ENCODE results near the gene ANKRD31.
"Not testable (repeated sequence)": the region's sequence is repeated elsewhere in the genome, so short reads cannot be mapped to it uniquely, and the experiment has no call there.

The ANKRD31 gene

DNA sequence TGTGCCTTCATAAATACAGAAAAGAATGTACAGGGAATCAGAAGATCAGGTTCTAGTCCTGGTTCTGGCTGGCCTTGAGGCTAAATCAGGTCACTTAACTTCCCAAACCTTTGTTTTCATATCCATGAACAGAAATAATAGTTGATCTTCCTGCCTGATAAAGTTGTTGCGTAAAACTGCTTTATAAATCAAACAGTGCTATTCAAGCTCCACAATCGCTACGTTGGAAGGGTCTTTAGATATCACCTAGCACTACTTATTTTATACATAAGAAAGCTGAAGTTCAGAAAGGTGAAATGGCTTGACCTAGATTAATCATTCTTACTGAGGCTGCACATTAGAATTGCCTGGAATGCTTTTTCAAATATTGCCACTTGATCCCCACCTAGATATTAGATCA lies 148.0 kb downstream of the ANKRD31 start:
- TF ChIP-seq, protein P1, sequence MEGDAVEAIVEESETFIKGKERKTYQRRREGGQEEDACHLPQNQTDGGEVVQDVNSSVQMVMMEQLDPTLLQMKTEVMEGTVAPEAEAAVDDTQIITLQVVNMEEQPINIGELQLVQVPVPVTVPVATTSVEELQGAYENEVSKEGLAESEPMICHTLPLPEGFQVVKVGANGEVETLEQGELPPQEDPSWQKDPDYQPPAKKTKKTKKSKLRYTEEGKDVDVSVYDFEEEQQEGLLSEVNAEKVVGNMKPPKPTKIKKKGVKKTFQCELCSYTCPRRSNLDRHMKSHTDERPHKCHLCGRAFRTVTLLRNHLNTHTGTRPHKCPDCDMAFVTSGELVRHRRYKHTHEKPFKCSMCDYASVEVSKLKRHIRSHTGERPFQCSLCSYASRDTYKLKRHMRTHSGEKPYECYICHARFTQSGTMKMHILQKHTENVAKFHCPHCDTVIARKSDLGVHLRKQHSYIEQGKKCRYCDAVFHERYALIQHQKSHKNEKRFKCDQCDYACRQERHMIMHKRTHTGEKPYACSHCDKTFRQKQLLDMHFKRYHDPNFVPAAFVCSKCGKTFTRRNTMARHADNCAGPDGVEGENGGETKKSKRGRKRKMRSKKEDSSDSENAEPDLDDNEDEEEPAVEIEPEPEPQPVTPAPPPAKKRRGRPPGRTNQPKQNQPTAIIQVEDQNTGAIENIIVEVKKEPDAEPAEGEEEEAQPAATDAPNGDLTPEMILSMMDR (IDR thresholded peaks at IDR 0.05; ENCODE audit: low read depth, low read length, missing control alignments), result no peak
- no peak for DNase-seq (ENCODE audit: low read depth)
- no peak overlapping the region for H3K4me3 ChIP-seq (ENCODE audit: low read depth, low read length)

DNA sequence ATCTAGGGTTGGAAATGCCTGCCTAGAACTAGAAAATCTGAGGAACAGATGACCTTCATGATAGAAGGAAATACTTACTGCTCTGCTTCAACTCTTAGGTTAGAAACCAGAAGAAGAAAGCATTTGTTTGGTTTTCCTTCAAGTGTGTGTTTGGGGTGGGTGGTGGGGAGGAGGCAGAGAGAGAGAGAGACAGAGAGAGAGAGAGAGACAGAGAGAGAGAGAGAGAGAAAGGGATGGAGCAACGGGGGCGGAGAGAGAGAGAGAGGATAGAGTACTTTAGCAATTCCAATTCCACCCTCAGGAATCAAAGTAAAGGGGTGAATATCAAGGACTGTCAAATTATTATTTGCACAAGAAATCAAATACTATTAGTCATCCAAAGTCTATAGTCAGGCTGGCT lies 155.2 kb downstream of the ANKRD31 start:
- TF ChIP-seq, protein P1 (IDR thresholded peaks at IDR 0.05; ENCODE audit: low read depth, low read length, missing control alignments), result no peak
- DNase-seq (ENCODE audit: low read depth), result no peak
- H3K4me3 ChIP-seq (ENCODE audit: low read depth, low read length), result no peak overlapping the region

DNA sequence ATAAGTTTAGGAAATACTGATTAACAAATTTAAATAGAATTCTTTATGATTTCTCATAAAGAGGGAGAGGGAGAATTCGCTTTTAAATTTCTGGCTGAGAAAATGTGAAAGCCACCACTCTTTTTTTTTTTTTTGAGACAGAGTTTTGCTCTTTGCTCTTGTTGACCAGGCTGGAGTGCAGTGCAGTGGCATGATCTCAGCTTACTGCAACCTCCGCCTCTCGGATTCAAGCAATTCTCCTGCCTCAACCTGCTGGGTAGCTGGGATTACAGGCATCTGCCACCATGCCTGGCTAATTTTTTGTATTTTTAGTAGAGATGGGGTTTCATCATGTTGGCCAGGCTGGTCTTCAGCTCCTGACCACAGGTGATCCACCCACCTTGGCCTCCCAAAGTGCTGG lies 157.3 kb downstream of the ANKRD31 start:
- not testable (repeated sequence) for DNase-seq (ENCODE audit: low read depth); H3K4me3 ChIP-seq (ENCODE audit: low read depth, low read length)

DNA sequence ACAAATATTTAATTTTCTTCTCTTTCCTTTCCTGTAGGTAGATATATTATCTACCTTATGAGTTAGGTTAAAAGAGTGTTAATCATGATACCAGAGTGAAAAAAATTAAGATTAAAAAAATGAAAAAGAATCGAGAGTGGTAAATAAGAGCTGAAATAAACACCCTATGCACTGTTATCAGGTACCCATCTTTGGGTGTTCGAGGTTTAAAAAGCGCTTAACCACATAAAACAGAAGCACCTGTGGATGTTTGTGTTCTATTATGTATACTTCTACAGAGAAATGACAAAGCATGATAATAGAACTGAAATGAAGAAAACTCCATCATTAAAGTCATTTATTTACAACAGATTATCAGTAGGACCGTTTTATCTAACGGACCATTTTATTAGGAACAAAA lies 158.7 kb downstream of the ANKRD31 start:
- TF ChIP-seq, protein P1 (IDR thresholded peaks at IDR 0.05; ENCODE audit: low read depth, low read length, missing control alignments), result no peak
- no peak overlapping the region for H3K4me3 ChIP-seq (ENCODE audit: low read depth, low read length)
- no peak for DNase-seq (ENCODE audit: low read depth)

DNA sequence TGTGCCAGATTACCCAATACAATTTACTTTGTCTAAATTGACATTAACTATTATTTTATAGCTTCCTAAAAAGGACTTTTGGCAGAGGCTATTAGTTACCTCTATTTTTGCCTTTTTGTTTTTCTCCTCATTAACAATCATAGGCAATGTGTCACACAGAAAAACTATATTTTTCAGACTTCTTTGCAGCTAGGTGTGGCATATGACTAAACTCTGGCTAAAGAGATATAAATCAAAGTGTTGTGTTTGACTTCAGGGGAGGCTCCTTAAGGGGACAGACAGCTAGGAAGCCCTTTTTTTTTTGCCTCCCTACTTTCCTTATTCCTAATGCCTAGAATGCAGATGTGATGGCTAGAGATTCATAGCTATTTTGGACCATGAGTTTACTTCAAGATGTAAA lies 164.6 kb downstream of the ANKRD31 start:
- TF ChIP-seq, protein P1 (IDR thresholded peaks at IDR 0.05; ENCODE audit: low read depth, low read length, missing control alignments), result no peak
- DNase-seq (ENCODE audit: low read depth), result no peak
- no peak overlapping the region for H3K4me3 ChIP-seq (ENCODE audit: low read depth, low read length)

DNA sequence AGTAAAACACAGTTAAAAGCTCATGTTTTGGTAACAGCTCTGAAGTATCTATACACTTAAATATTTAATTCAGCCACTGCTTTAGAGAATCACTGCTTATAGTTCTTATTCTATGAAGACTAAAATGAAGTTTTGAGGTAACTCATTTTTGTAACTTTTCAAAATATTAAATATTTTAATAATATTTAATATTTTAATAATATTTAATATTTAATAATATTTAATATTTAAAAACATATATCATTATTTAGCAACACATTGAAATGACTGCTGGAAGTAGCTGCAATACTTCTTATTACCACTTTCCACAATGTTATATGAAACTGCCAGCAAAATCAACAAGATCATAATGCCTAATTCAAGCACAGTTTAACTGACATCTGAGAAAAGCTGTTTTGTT lies 165.6 kb downstream of the ANKRD31 start:
- DNase-seq (ENCODE audit: low read depth), result no peak
- TF ChIP-seq, protein P1 (IDR thresholded peaks at IDR 0.05; ENCODE audit: low read depth, low read length, missing control alignments), result no peak
- no peak overlapping the region for H3K4me3 ChIP-seq (ENCODE audit: low read depth, low read length)

DNA sequence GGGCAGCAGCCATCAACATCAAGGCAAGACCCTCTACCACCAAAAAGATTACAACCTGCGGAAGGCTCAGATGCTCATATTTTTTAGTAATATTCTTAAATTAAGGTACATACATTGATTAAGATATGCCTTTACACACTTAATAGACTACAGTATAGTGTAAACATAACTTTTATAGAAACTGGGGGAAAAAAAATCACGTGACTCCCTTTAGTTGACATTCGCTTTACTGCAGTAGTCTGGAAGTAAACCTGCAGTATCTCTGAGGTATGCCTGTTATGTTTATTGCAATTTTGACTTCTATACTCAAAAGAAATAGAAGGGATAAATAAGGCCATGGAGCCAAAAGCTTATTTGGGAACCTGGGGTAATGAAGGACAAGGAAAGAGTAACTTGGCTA lies 169.2 kb downstream of the ANKRD31 start:
- TF ChIP-seq, protein P1 (IDR thresholded peaks at IDR 0.05; ENCODE audit: low read depth, low read length, missing control alignments), result no peak
- no peak for DNase-seq (ENCODE audit: low read depth)
- no peak overlapping the region for H3K4me3 ChIP-seq (ENCODE audit: low read depth, low read length)
